Stimulated activated naive CD8-positive, alpha-beta T cell treated with anti-CD3 and anti-CD28 coated beads, Interleukin-15, Interleukin-2, amounts not matched to agents 100 ng/mL and 50 ng/mL, for 24 hours (primary cell): ENCODE results near the gene TYW1.
"Not testable (repeated sequence)": the region's sequence is repeated elsewhere in the genome, so short reads cannot be mapped to it uniquely, and the experiment has no call there.

Experiments used
- H3K27ac Mint-ChIP-seq: one replicate; pipeline ENCODE4 v1.8.0; 2021; ENCODE audit warnings: mild to moderate bottlenecking, mixed read lengths
- H3K27me3 Mint-ChIP-seq: one replicate; pipeline ENCODE4 v1.8.0; 2021; ENCODE audit warnings: mixed read lengths
- H3K36me3 Mint-ChIP-seq: one replicate; pipeline ENCODE4 v1.8.0; 2021; ENCODE audit warnings: low read depth, mixed read lengths
- H3K4me1 Mint-ChIP-seq: one replicate; pipeline ENCODE4 v1.8.0; 2021; ENCODE audit warnings: low read depth, mixed read lengths
- H3K4me3 Mint-ChIP-seq: one replicate; pipeline ENCODE4 v1.8.0; 2021; ENCODE audit warnings: mild to moderate bottlenecking, mixed read lengths
- H3K9me3 Mint-ChIP-seq: one replicate; pipeline ENCODE4 v1.8.0; 2021; ENCODE audit warnings: mixed read lengths

The TYW1 gene

GRCh38 chr7:67251986-67252558 lies 255.4 kb downstream of the TYW1 start:
- no peak overlapping the region for H3K4me3 Mint-ChIP-seq
- H3K36me3 Mint-ChIP-seq = peaks cover 34% of the 10 kb centered on the region
- H3K27me3 Mint-ChIP-seq = no peaks in the 10 kb centered on the region
- no peak overlapping the region for H3K27ac Mint-ChIP-seq
- peaks cover 8% of the 10 kb centered on the region for H3K9me3 Mint-ChIP-seq
- peaks cover 3% of the 10 kb centered on the region for H3K4me1 Mint-ChIP-seq

- not testable (repeated sequence) for H3K9me3 Mint-ChIP-seq, H3K4me1 Mint-ChIP-seq, H3K27me3 Mint-ChIP-seq, H3K27ac Mint-ChIP-seq, H3K4me3 Mint-ChIP-seq
- H3K36me3 Mint-ChIP-seq = peaks cover 27% of the 10 kb centered on the region
Observed at GRCh38 chr7:67255076-67255475, 258.4 kb downstream of the TYW1 start.

GRCh38 chr7:67257779-67258178 lies 261.1 kb downstream of the TYW1 start:
- H3K4me1 Mint-ChIP-seq, H3K27me3 Mint-ChIP-seq, H3K27ac Mint-ChIP-seq, H3K9me3 Mint-ChIP-seq, H3K4me3 Mint-ChIP-seq: not testable (repeated sequence)
- H3K36me3 Mint-ChIP-seq = peaks cover 11% of the 10 kb centered on the region

GRCh38 chr7:67259363-67259762 lies 262.7 kb downstream of the TYW1 start:
- H3K4me1 Mint-ChIP-seq, H3K9me3 Mint-ChIP-seq, H3K27me3 Mint-ChIP-seq, H3K27ac Mint-ChIP-seq, H3K4me3 Mint-ChIP-seq: not testable (repeated sequence)
- H3K36me3 Mint-ChIP-seq = peaks cover 10% of the 10 kb centered on the region

- H3K9me3 Mint-ChIP-seq, H3K27ac Mint-ChIP-seq, H3K4me3 Mint-ChIP-seq, H3K4me1 Mint-ChIP-seq, H3K27me3 Mint-ChIP-seq: not testable (repeated sequence)
- H3K36me3 Mint-ChIP-seq = peaks cover 12% of the 10 kb centered on the region
Observed at GRCh38 chr7:67260166-67260586, 263.5 kb downstream of the TYW1 start.

GRCh38 chr7:67264000-67264399 lies 267.4 kb downstream of the TYW1 start:
- peaks cover 11% of the 10 kb centered on the region for H3K36me3 Mint-ChIP-seq
- not testable (repeated sequence) for H3K27ac Mint-ChIP-seq, H3K4me1 Mint-ChIP-seq, H3K27me3 Mint-ChIP-seq, H3K9me3 Mint-ChIP-seq, H3K4me3 Mint-ChIP-seq

GRCh38 chr7:67266070-67266469 lies 269.4 kb downstream of the TYW1 start:
- not testable (repeated sequence) for H3K27me3 Mint-ChIP-seq, H3K4me3 Mint-ChIP-seq, H3K27ac Mint-ChIP-seq, H3K4me1 Mint-ChIP-seq, H3K9me3 Mint-ChIP-seq
- H3K36me3 Mint-ChIP-seq = peaks cover 11% of the 10 kb centered on the region

GRCh38 chr7:67267914-67268313 lies 271.3 kb downstream of the TYW1 start:
- no peaks in the 10 kb centered on the region for H3K4me1 Mint-ChIP-seq
- no peaks in the 10 kb centered on the region for H3K27me3 Mint-ChIP-seq
- peaks cover 3% of the 10 kb centered on the region for H3K9me3 Mint-ChIP-seq
- H3K4me3 Mint-ChIP-seq = no peak overlapping the region
- H3K27ac Mint-ChIP-seq = no peak overlapping the region
- H3K36me3 Mint-ChIP-seq = peaks cover 11% of the 10 kb centered on the region

- not testable (repeated sequence) for H3K27me3 Mint-ChIP-seq, H3K4me1 Mint-ChIP-seq, H3K27ac Mint-ChIP-seq, H3K4me3 Mint-ChIP-seq, H3K9me3 Mint-ChIP-seq, H3K36me3 Mint-ChIP-seq
Observed at GRCh38 chr7:67269916-67270315, 273.3 kb downstream of the TYW1 start.
